Endothelial cell of umbilical vein (primary cell): ENCODE results near the gene CTBS. TPM values are rescaled to one million over a fixed set of nuclear protein-coding genes. Genes with fewer than 3 reads are reported as not detected.
A peak's percentile ranks its signal among the peaks of the same experiment; 100 is the strongest.

ENCODE experiments used
- BruUV-seq: library from RNA; stranded (reverse); fragments of 400-500 nt; replicated peaks from 2 replicates; lab custom pipeline; 2021; lab: Mats Ljungman, UMichigan
- CTCF ChIA-PET: fragments of 300-600, 350-600 bp; sonication (Branson Sonifier 250); formaldehyde crosslinking; loops from one replicate; lab custom pipeline; 2021; ENCODE audit warnings: antibody characterized with exemption, inconsistent platforms; lab: Charles Lee
- POLR2A ChIA-PET: fragments of 300-600, 350-600 bp; sonication (Branson Sonifier 250); formaldehyde crosslinking; loops from one replicate; lab custom pipeline; 2021; ENCODE audit warnings: antibody characterized with exemption, inconsistent platforms; lab: Charles Lee
- DNase-seq: peaks from one replicate; pipeline ENCODE4 v3.0.0-alpha.2; 2011; ENCODE audit warnings: low read depth, low spot score
- FAIRE-seq: peaks from 2 replicates; lab custom pipeline; 2011; peaks lifted over from hg19 to GRCh38; lab: Jason Lieb, UNC
- H2AFZ ChIP-seq: 2 replicates; pipeline ENCODE4 v1.6.0; 2012; ENCODE audit warnings: low read depth, low read length, control low read depth, inconsistent platforms
- H3K27ac ChIP-seq: 2 replicates; pipeline ENCODE4 v1.5.1; 2011; ENCODE audit warnings: low read depth, mild to moderate bottlenecking, control low read depth, low read length, moderate library complexity; ENCODE audit not compliant: insufficient read depth
- H3K27me3 ChIP-seq, 2 experiments: 2 replicates each; pipeline versions ENCODE4 v1.6.0 to v1.6.1; 2011; ENCODE audit warnings: low read length in 2 of 2, mixed read lengths in 1 of 2; ENCODE audit not compliant: control insufficient read depth in 2 of 2, insufficient read depth in 2 of 2
- H3K36me3 ChIP-seq, 2 experiments: 2 replicates in 1 of 2; 3 replicates in 1 of 2; pipeline ENCODE4 v1.5.1; 2011; ENCODE audit warnings: low read length in 2 of 2, mild to moderate bottlenecking in 1 of 2, moderate library complexity in 1 of 2; ENCODE audit not compliant: control insufficient read depth in 2 of 2, insufficient read depth in 2 of 2; ENCODE audit errors: extremely low read depth in 1 of 2
- H3K4me1 ChIP-seq: 3 replicates; pipeline ENCODE4 v1.5.1; 2011; ENCODE audit warnings: mild to moderate bottlenecking, low read length; ENCODE audit not compliant: control insufficient read depth, insufficient read depth; ENCODE audit errors: extremely low read depth
- H3K4me2 ChIP-seq: 2 replicates; pipeline ENCODE4 v1.6.1; 2011; ENCODE audit warnings: low read length, control low read depth, mixed read lengths; ENCODE audit not compliant: insufficient read depth
- H3K4me3 ChIP-seq, 3 experiments: fragments of 200-600 bp in 1 of 3; sonication (generic), shearing (Covaris generic) in 1 of 3; replicated peaks in 1 of 3; 2 replicates each; pipeline ENCODE4 v1.5.1; 2011 to 2016; ENCODE audit warnings: control low read depth in 3 of 3, low read length in 3 of 3, mild to moderate bottlenecking in 2 of 3, inconsistent platforms in 1 of 3, low read depth in 1 of 3, moderate library complexity in 1 of 3; ENCODE audit not compliant: insufficient read depth in 1 of 3
- H3K79me2 ChIP-seq: 2 replicates; pipeline ENCODE4 v1.6.0; 2012; ENCODE audit warnings: low read length, inconsistent platforms; ENCODE audit not compliant: control insufficient read depth, insufficient read depth
- H3K9ac ChIP-seq: replicated peaks from 2 replicates; pipeline ENCODE3; 2011; ENCODE audit warnings: low read length, control low read depth; ENCODE audit not compliant: insufficient read depth; ENCODE audit errors: extremely low read depth
- H3K9me1 ChIP-seq: replicated peaks from 3 replicates; pipeline ENCODE4 v1.6.0; 2011; ENCODE audit warnings: mild to moderate bottlenecking, low read length; ENCODE audit not compliant: control insufficient read depth, insufficient read depth; ENCODE audit errors: extremely low read depth
- H3K9me3 ChIP-seq: replicated peaks from 2 replicates; pipeline ENCODE4 v1.5.1; 2012; ENCODE audit warnings: low read length, inconsistent platforms; ENCODE audit not compliant: control insufficient read depth, insufficient read depth
- H4K20me1 ChIP-seq: replicated peaks from 2 replicates; pipeline ENCODE3; 2011; ENCODE audit warnings: mild to moderate bottlenecking, low read length; ENCODE audit not compliant: control insufficient read depth, insufficient read depth; ENCODE audit errors: extremely low read depth
- EZH2 ChIP-seq: IDR thresholded peaks from 2 replicates; pipeline ENCODE4 v1.6.1; 2012; ENCODE audit warnings: borderline replicate concordance, low read depth, mild to moderate bottlenecking, moderate library complexity, low read length, inconsistent platforms; ENCODE audit not compliant: severe bottlenecking
- FOS ChIP-seq: IDR thresholded peaks from 2 replicates; pipeline ENCODE4 v1.6.1; 2011; ENCODE audit warnings: mild to moderate bottlenecking, low read length, moderate library complexity, borderline replicate concordance; ENCODE audit not compliant: insufficient read depth
- GATA2 ChIP-seq: IDR thresholded peaks from 2 replicates; pipeline ENCODE4 v1.7.0; 2011; ENCODE audit warnings: low read depth, mild to moderate bottlenecking, moderate library complexity, mixed read lengths, low read length; ENCODE audit not compliant: insufficient read length, insufficient read depth
- JUN ChIP-seq: IDR thresholded peaks from 2 replicates; pipeline ENCODE4 v1.6.1; 2011; ENCODE audit warnings: borderline replicate concordance, low read depth; ENCODE audit not compliant: insufficient read length, insufficient read depth
- MAX ChIP-seq: IDR thresholded peaks from 2 replicates; pipeline ENCODE4 v1.6.1; 2011; ENCODE audit not compliant: insufficient read depth, insufficient read length
- MYC ChIP-seq: IDR thresholded peaks from one replicate; pipeline ENCODE4 v1.6.1; 2011; ENCODE audit warnings: mild to moderate bottlenecking, low read depth, low read length
- POLR2A ChIP-seq: IDR thresholded peaks from 2 replicates; pipeline ENCODE4 v1.6.1; 2012; ENCODE audit warnings: low read depth, mild to moderate bottlenecking, control low read depth, low read length
- POLR2AphosphoS5 ChIP-seq: IDR thresholded peaks from 2 replicates; pipeline ENCODE4 v1.6.1; 2012; ENCODE audit warnings: low read depth, mild to moderate bottlenecking, control low read depth, low read length, moderate library complexity; ENCODE audit not compliant: insufficient read depth
- dilution Hi-C: fragments of 300-500 bp; cut with MboI; formaldehyde crosslinking; loops from one replicate; pipeline ENCODE4 v1.15.0; 2019; ENCODE audit warnings: low sequenced_read_pairs; ENCODE audit not compliant: extremely low pct_ligation_motif_present
- intact Hi-C: fragments of 100-400 bp; cut with micrococcal nuclease; formaldehyde crosslinking; loops from one replicate; pipeline ENCODE4 v1.10.0; 2022
- polyA plus RNA-seq, 4 experiments: library from polyadenylated mRNA; depleted of rRNA in 3 of 4; stranded (reverse) in 3 of 4; unstranded in 1 of 4; fragments of >200 nt; gene quantifications; 2 replicates each; pipeline versions ENCODE4 v1.2.1 to v1.2.3, GENCODE V29; 2011 to 2012; ENCODE audit warnings: missing spikeins in 1 of 4
- total RNA-seq: library from RNA; stranded (reverse); gene quantifications from 2 replicates; pipeline ENCODE4 v1.2.3, GENCODE V29; 2021
- TF ChIP-seq, protein P1 (sequence below), 2 donors: IDR thresholded peaks; 1 replicate in 1 of 2; 2 replicates in 1 of 2; pipeline ENCODE4 v1.5.1; 2011; ENCODE audit warnings: low read length in 2 of 2, mild to moderate bottlenecking in 2 of 2, moderate library complexity in 2 of 2, control low read depth in 1 of 2, inconsistent platforms in 1 of 2, low read depth in 1 of 2; ENCODE audit not compliant: insufficient read depth in 1 of 2; ENCODE audit errors: extremely low read depth in 1 of 2

Gene CTBS
- total and polyA plus RNA-seq, 2 donors (not counting 3 experiments of a cell fraction or from before 2014, with no cell fraction given): 11.4 to 14.3 TPM

DNA sequence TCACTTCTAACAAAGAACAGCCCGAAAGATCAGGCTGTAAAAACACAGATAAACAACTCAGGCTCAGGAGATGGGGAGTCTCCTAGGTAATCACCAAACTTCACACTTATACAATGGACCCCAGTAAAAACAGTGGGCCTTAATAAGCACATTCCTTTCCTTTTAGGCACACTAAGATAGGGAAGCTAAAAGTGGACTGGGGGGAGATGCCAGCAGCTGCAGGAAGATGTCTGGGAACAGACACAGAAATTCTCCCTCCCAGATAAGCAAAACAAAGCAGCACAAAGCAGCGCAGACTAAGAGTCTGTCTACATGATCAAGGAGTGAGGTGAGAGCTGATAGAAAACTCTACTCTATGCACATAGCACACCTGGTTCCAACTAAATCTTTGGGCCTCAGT lies 29.0 kb upstream of the CTBS start:
- no peaks in the 10 kb centered on the region for H4K20me1 ChIP-seq
- intact Hi-C loops: no loop called here
- dilution Hi-C loops: loop anchor here (25.0 kb wide), 1 partner anchor 166 kb away; no protein-coding TSS in a partner anchor
- H3K9me1 ChIP-seq: no peaks in the 10 kb centered on the region
- CTCF ChIA-PET: interaction anchor here (0.8 to 7.2 kb wide), 23 partner anchors 8 to 671 kb away, joined by 3 to 124 read pairs (median 7); partner anchors contain the start of genes CTBS, GNG5, PRKACB and SPATA1
- H3K79me2 ChIP-seq: no peaks in the 10 kb centered on the region
- peaks cover 38% of the 10 kb centered on the region for H3K4me1 ChIP-seq
- H2AFZ ChIP-seq: peak overlapping the region; percentile 39
- peak overlapping the region; percentile 88 for H3K27ac ChIP-seq
- peak overlapping the region in 2 of 3 experiments; percentile 11 to 46 for H3K4me3 ChIP-seq
- peak overlapping the region; percentile 83 for H3K9ac ChIP-seq
- peak overlapping the region; percentile 81 for H3K4me2 ChIP-seq
- no peaks in the 10 kb centered on the region for H3K27me3 ChIP-seq
- H3K9me3 ChIP-seq: peaks cover 2% of the 10 kb centered on the region
- TF ChIP-seq GATA2: no peak
- peak; percentile 59 for TF ChIP-seq JUN
- H3K36me3 ChIP-seq: no peaks in the 10 kb centered on the region
- FAIRE-seq (peak; percentile 8), DNase-seq (peak; percentile 90)
- POLR2A ChIA-PET: interaction anchor here (1.9 to 2.5 kb wide), 2 partner anchors 30 to 97 kb away, joined by 11 to 19 read pairs; partner anchors contain the start of genes CTBS, GNG5 and SPATA1
- BruUV-seq: no TSS peak

DNA sequence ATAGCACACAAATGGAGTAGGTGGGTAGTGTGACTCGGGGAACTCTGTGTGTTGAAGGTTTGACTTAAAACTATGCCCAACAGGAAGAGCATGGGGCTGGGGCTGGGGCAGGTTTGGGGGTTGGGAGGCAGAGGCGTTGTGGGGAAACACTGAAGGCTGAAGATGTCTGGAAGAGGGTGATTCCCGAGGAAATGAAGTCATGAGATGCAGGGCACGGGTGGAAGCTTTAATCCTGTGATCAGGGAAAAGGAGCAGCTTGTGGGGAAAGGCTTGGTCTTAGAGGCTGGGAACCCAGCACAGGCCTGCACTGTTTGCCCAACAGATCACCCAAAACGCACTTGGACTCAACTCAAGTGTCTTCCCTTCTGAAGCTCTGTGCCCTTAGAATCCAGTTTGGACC lies 26.6 kb upstream of the CTBS start:
- peak overlapping the region; percentile 16 for H2AFZ ChIP-seq
- H3K4me3 ChIP-seq: no peak overlapping the region
- peak overlapping the region; percentile 96 for H3K27ac ChIP-seq

More for the DNA sequence above, 26.6 kb upstream of the CTBS start:
- TF ChIP-seq POLR2AphosphoS5 (no peak), EZH2 (no peak), POLR2A (no peak), MAX (no peak), MYC (no peak), FOS (no peak), GATA2 (no peak), JUN (no peak)
- TF ChIP-seq, protein P1, sequence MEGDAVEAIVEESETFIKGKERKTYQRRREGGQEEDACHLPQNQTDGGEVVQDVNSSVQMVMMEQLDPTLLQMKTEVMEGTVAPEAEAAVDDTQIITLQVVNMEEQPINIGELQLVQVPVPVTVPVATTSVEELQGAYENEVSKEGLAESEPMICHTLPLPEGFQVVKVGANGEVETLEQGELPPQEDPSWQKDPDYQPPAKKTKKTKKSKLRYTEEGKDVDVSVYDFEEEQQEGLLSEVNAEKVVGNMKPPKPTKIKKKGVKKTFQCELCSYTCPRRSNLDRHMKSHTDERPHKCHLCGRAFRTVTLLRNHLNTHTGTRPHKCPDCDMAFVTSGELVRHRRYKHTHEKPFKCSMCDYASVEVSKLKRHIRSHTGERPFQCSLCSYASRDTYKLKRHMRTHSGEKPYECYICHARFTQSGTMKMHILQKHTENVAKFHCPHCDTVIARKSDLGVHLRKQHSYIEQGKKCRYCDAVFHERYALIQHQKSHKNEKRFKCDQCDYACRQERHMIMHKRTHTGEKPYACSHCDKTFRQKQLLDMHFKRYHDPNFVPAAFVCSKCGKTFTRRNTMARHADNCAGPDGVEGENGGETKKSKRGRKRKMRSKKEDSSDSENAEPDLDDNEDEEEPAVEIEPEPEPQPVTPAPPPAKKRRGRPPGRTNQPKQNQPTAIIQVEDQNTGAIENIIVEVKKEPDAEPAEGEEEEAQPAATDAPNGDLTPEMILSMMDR (IDR thresholded peaks at IDR 0.05; ENCODE audit: extremely low read depth in 1 of 2, insufficient read depth in 1 of 2, low read depth in 1 of 2, low read length in 2 of 2): no peak
- Histone ChIP-seq H3K4me1 (peaks cover 38% of the 10 kb centered on the region), H3K36me3 (no peaks in the 10 kb centered on the region), H3K9me3 (peaks cover 2% of the 10 kb centered on the region), H3K9me1 (no peaks in the 10 kb centered on the region), H4K20me1 (no peaks in the 10 kb centered on the region), H3K27me3 (no peaks in the 10 kb centered on the region), H3K4me2 (no peak overlapping the region), H3K79me2 (no peaks in the 10 kb centered on the region), H3K9ac (no peak overlapping the region)
- FAIRE-seq (no peak), DNase-seq (peak; percentile 61)
- ChIA-PET CTCF (interaction anchor here (1.2 to 2.5 kb wide), 6 partner anchors 11 to 459 kb away, joined by 3 to 7 read pairs (median 6); partner anchors contain the start of genes CTBS, GNG5 and SPATA1), POLR2A (interaction anchor here (0.5 to 2.9 kb wide), 2 partner anchors 25 to 27 kb away, joined by 4 to 8 read pairs; partner anchors contain the start of gene CTBS)
- intact Hi-C loops: no loop called here
- dilution Hi-C loops: loop anchor here (25.0 kb wide), 1 partner anchor 163 kb away; no protein-coding TSS in a partner anchor
- BruUV-seq: no TSS peak
